IMR-90 (cell line): ENCODE measurements around the gene LRAT. TPM values are rescaled to one million over a fixed set of nuclear protein-coding genes. Genes with fewer than 3 reads are reported as not detected.

Source experiments
- ATAC-seq: fragments of 200-7000 bp; cut with Tn5 transposase; 2 replicates; pipeline ENCODE4 v1.9.1; 2020; ENCODE audit warnings: low read depth, mild to moderate bottlenecking, moderate library complexity
- BruUV-seq: library from RNA; stranded (reverse); fragments of 400-500 nt; replicated peaks from 2 replicates; lab custom pipeline; 2021; lab: Mats Ljungman, UMichigan
- CTCF ChIA-PET: fragments of 300-600 bp; formaldehyde crosslinking; extraction: SDS; loops from one replicate; lab custom pipeline; 2021; ENCODE audit warnings: antibody characterized with exemption; lab: Yijun Ruan, JAX
- POLR2A ChIA-PET: fragments of 300-600 bp; sonication (Branson Sonifier 250); formaldehyde crosslinking; loops from one replicate; lab custom pipeline; 2022; ENCODE audit warnings: antibody characterized with exemption; ENCODE audit not compliant: unreplicated experiment; lab: Charles Lee
- DNase-seq: peaks from one replicate; pipeline ENCODE4 v3.0.0; 2013
- H2AFZ ChIP-seq: replicated peaks from 2 replicates; pipeline ENCODE3; 2013; ENCODE audit warnings: low read length, mild to moderate bottlenecking; ENCODE audit not compliant: poor library complexity
- H2AK5ac ChIP-seq: 2 replicates; pipeline ENCODE4 v1.6.1; 2013; ENCODE audit warnings: low read depth, low read length, inconsistent platforms
- H2AK9ac ChIP-seq: replicated peaks from 2 replicates; pipeline ENCODE3; 2013; ENCODE audit warnings: mild to moderate bottlenecking, low read depth, low read length, moderate library complexity; ENCODE audit not compliant: poor library complexity
- H2BK120ac ChIP-seq: 2 replicates; pipeline ENCODE4 v1.6.1; 2013; ENCODE audit warnings: low read depth, low read length, inconsistent platforms
- H2BK15ac ChIP-seq: 3 replicates; pipeline ENCODE4 v1.6.1; 2013; ENCODE audit warnings: low read depth, low read length, inconsistent platforms
- H2BK20ac ChIP-seq: 2 replicates; pipeline ENCODE4 v1.6.1; 2013; ENCODE audit warnings: low read depth, mild to moderate bottlenecking, inconsistent platforms, low read length, moderate library complexity
- H2BK5ac ChIP-seq: 2 replicates; pipeline ENCODE4 v1.6.1; 2013; ENCODE audit warnings: mild to moderate bottlenecking, low read depth, low read length, inconsistent platforms; ENCODE audit not compliant: poor library complexity, severe bottlenecking
- H3K14ac ChIP-seq: replicated peaks from 2 replicates; pipeline ENCODE4 v1.6.1; 2013; ENCODE audit warnings: low read depth, low read length, inconsistent platforms
- H3K18ac ChIP-seq: 2 replicates; pipeline ENCODE4 v1.6.1; 2013; ENCODE audit warnings: low read depth, low read length, control low read depth
- H3K23ac ChIP-seq: 2 replicates; pipeline ENCODE4 v1.6.1; 2013; ENCODE audit warnings: low read depth, low read length, inconsistent platforms
- H3K27ac ChIP-seq: 2 replicates; pipeline ENCODE4 v1.5.1; 2013; ENCODE audit warnings: mild to moderate bottlenecking, control low read depth, low read length; ENCODE audit not compliant: insufficient read depth
- H3K27me3 ChIP-seq: 2 replicates; pipeline ENCODE4 v1.6.1; 2013; ENCODE audit warnings: low read length; ENCODE audit not compliant: control insufficient read depth, insufficient read depth
- H3K36me3 ChIP-seq: 2 replicates; pipeline ENCODE4 v1.6.1; 2013; ENCODE audit warnings: low read length, mixed read lengths; ENCODE audit not compliant: control insufficient read depth, insufficient read depth
- H3K4ac ChIP-seq: 2 replicates; pipeline ENCODE4 v1.6.1; 2013; ENCODE audit warnings: low read depth, low read length, inconsistent platforms
- H3K4me1 ChIP-seq: 2 replicates; pipeline ENCODE4 v1.6.1; 2013; ENCODE audit warnings: low read length, mixed read lengths; ENCODE audit not compliant: control insufficient read depth, insufficient read depth
- H3K4me2 ChIP-seq: 2 replicates; pipeline ENCODE4 v1.6.1; 2013; ENCODE audit warnings: low read depth, mild to moderate bottlenecking, control low read depth, low read length, moderate library complexity
- H3K4me3 ChIP-seq: 2 replicates; pipeline ENCODE4 v1.5.1; 2013; ENCODE audit warnings: low read depth, mild to moderate bottlenecking, control low read depth, low read length, moderate library complexity; ENCODE audit not compliant: insufficient read depth
- H3K56ac ChIP-seq: 2 replicates; pipeline ENCODE4 v1.6.1; 2013; ENCODE audit warnings: low read length, inconsistent platforms; ENCODE audit not compliant: insufficient read depth; ENCODE audit errors: extremely low read depth
- H3K79me1 ChIP-seq, 2 experiments: 2 replicates each; pipeline ENCODE4 v1.6.1; 2013; ENCODE audit warnings: low read length in 2 of 2, inconsistent platforms in 1 of 2, low read depth in 1 of 2
- H3K9ac ChIP-seq: 2 replicates; pipeline ENCODE4 v1.6.1; 2013; ENCODE audit warnings: low read depth, low read length, control low read depth
- H3K9me1 ChIP-seq: 2 replicates; pipeline ENCODE4 v1.6.1; 2013; ENCODE audit warnings: low read length, inconsistent platforms; ENCODE audit not compliant: insufficient read depth
- H3K9me3 ChIP-seq: 2 replicates; pipeline ENCODE4 v1.6.1; 2013; ENCODE audit warnings: low read length; ENCODE audit not compliant: control insufficient read depth, insufficient read depth
- H4K20me1 ChIP-seq: 2 replicates; pipeline ENCODE4 v1.6.1; 2013; ENCODE audit warnings: low read length, inconsistent platforms; ENCODE audit not compliant: insufficient read depth
- H4K5ac ChIP-seq: 2 replicates; pipeline ENCODE4 v1.6.1; 2013; ENCODE audit warnings: mild to moderate bottlenecking, low read depth, low read length, control low read depth
- H4K8ac ChIP-seq, 2 experiments: 2 replicates each; pipeline ENCODE4 v1.6.1; 2013; ENCODE audit warnings: low read depth in 2 of 2, low read length in 2 of 2, control low read depth in 1 of 2, inconsistent platforms in 1 of 2
- H4K91ac ChIP-seq: 2 replicates; pipeline ENCODE4 v1.6.1; 2013; ENCODE audit warnings: low read depth, low read length, inconsistent platforms; ENCODE audit not compliant: insufficient read depth
- CEBPB ChIP-seq: IDR thresholded peaks from 2 replicates; pipeline ENCODE4 v1.6.1; 2012; ENCODE audit warnings: low read depth, low read length, improper control_type of control experiment
- MXI1 ChIP-seq: IDR thresholded peaks from 2 replicates; pipeline ENCODE4 v1.6.1; 2012; ENCODE audit warnings: low read depth, mild to moderate bottlenecking, low read length, moderate library complexity, borderline replicate concordance
- WGBS, 2 experiments: methylation state at CpG; one replicate each; pipeline versions ENCODE4 v1.1.5 to v1.1.7; 2013; ENCODE audit warnings: missing lambda C conversion rate in 2 of 2; ENCODE audit not compliant: insufficient read length in 1 of 2; ENCODE audit errors: extremely low coverage in 2 of 2; 5-methylcytosine and 5-hydroxymethylcytosine counted together
- dilution Hi-C: fragments of 300-500 bp; cut with HindIII; formaldehyde crosslinking; loops from one replicate; pipeline ENCODE4 v1.14.3; 2018; ENCODE audit warnings: low sequenced_read_pairs; ENCODE audit not compliant: unreplicated experiment
- in situ Hi-C: fragments of 300-500 bp; cut with MboI; formaldehyde crosslinking; loops from 3 replicates; pipeline ENCODE4 v1.14.3; 2019; ENCODE audit warnings: low sequenced_read_pairs, inconsistent platforms, mixed read lengths
- intact Hi-C: fragments of 100-400 bp; cut with micrococcal nuclease; formaldehyde crosslinking; loops from 2 replicates; pipeline ENCODE4 v1.10.0; 2022
- polyA plus RNA-seq, 3 experiments: library from polyadenylated mRNA; depleted of rRNA; stranded (reverse); fragments of >200 nt; gene quantifications; 2 replicates each; pipeline ENCODE4 v1.2.3, GENCODE V29; 2012; ENCODE audit warnings: low replicate concordance in 1 of 3
- total RNA-seq: library from RNA; depleted of rRNA; stranded (reverse); fragments of >200 nt; gene quantifications from 2 replicates; pipeline ENCODE4 v1.2.3, GENCODE V29; 2012

The LRAT gene
- total and polyA plus RNA-seq, 2 of the 4 experiments (the other 2 are of a cell fraction): under 0.01 to 0.03 TPM

GRCh38 chr4:154719087-154719486, 24.7 kb upstream of the LRAT start:
- H3K14ac ChIP-seq: no peak overlapping the region
- ChIA-PET POLR2A (no interaction called here), CTCF (interaction anchor here (0.6 kb wide), 1 partner anchor 113 kb away, joined by 6 read pairs; no protein-coding TSS in a partner anchor)
- no peak overlapping the region for H2AK5ac ChIP-seq
- no peak overlapping the region for H3K9ac ChIP-seq
- no peak overlapping the region for H2BK5ac ChIP-seq
- intact Hi-C loops: no loop called here
- H2AFZ ChIP-seq: no peak overlapping the region
- H3K18ac ChIP-seq: no peak overlapping the region
- TF ChIP-seq MXI1 (no peak), CEBPB (peak; percentile 33; the same call in 1 of the 2 replicates)
- 80% methylated on average over 1 of the region's 4 CpGs; no CpG with 5 or more reads in 1 of the 2 experiments for WGBS, 2 experiments
- H3K9me3 ChIP-seq: no peaks in the 10 kb centered on the region
- dilution Hi-C loops: no loop called here
- H3K27ac ChIP-seq: no peak overlapping the region
- no peak overlapping the region for H3K56ac ChIP-seq
- no peaks in the 10 kb centered on the region for H3K9me1 ChIP-seq
- H3K27me3 ChIP-seq: no peaks in the 10 kb centered on the region
- no peak overlapping the region for H2BK15ac ChIP-seq
- H4K20me1 ChIP-seq: no peaks in the 10 kb centered on the region
- no peak overlapping the region for H3K23ac ChIP-seq
- no peak overlapping the region for H4K91ac ChIP-seq
- no peaks in the 10 kb centered on the region for H3K4me1 ChIP-seq
- no peaks in the 10 kb centered on the region for H3K36me3 ChIP-seq
- in situ Hi-C loops: no loop called here
- no TSS peak for BruUV-seq
- H3K4ac ChIP-seq: no peak overlapping the region
- H2BK120ac ChIP-seq: no peak overlapping the region
- no peak overlapping the region for H3K4me2 ChIP-seq
- ATAC-seq (no peak), DNase-seq (no peak)
- no peak overlapping the region for H4K5ac ChIP-seq
- H3K79me1 ChIP-seq: no peaks in the 10 kb centered on the region
- H2AK9ac ChIP-seq: no peak overlapping the region
- no peak overlapping the region for H4K8ac ChIP-seq
- no peak overlapping the region for H2BK20ac ChIP-seq
- no peak overlapping the region for H3K4me3 ChIP-seq
